ENCODE measurements around the gene TXNDC16. TPM values are rescaled to one million over a fixed set of nuclear protein-coding genes. Genes with fewer than 3 reads are reported as not detected.
"Not testable (repeated sequence)": the region's sequence is repeated elsewhere in the genome, so short reads cannot be mapped to it uniquely, and the experiment has no call there.

The TXNDC16 gene
- total and polyA plus RNA-seq, 5 donors from 2014 or later: 4.3 to 19.5 (median 5.1) TPM

- H3K27ac ChIP-seq (ENCODE audit: insufficient read depth, low read length, poor library complexity, severe bottlenecking): no peak overlapping the region
- no peak overlapping the region for H3K4me3 ChIP-seq (ENCODE audit: low read depth, low read length)
- no peaks in the 10 kb centered on the region for H3K27me3 Mint-ChIP-seq
- H3K4me1 ChIP-seq (ENCODE audit: control insufficient read depth, insufficient read depth, low read length, poor library complexity, severe bottlenecking): no peaks in the 10 kb centered on the region
- no peaks in the 10 kb centered on the region for H3K9me3 ChIP-seq (ENCODE audit: control insufficient read depth in 2 of 2, low read length in 2 of 2)
- H3K27me3 ChIP-seq (ENCODE audit: control insufficient read depth, insufficient read depth, low read length): no peaks in the 10 kb centered on the region
- no peak overlapping the region for H3K4me3 Mint-ChIP-seq
- ATAC-seq (ENCODE audit: low read depth in 2 of 2) (no peak), DNase-seq (no peak)
- H3K27ac Mint-ChIP-seq: no peak overlapping the region
- H3K36me3 Mint-ChIP-seq: peaks cover 17% of the 10 kb centered on the region
- H3K9me3 Mint-ChIP-seq: peaks cover 0 to 2% (median 0%) of the 10 kb centered on the region in 7 donors
- H3K36me3 ChIP-seq (ENCODE audit: control insufficient read depth, insufficient read depth, low read length): peaks cover 11% of the 10 kb centered on the region
- no peaks in the 10 kb centered on the region for H3K4me1 Mint-ChIP-seq
Measured at GRCh38 chr14:52513249-52513648, 39.1 kb downstream of the TXNDC16 start.

GRCh38 chr14:52494444-52494843, 57.9 kb downstream of the TXNDC16 start:
- H3K4me1 ChIP-seq (ENCODE audit: control insufficient read depth, insufficient read depth, low read length, poor library complexity, severe bottlenecking): no peaks in the 10 kb centered on the region
- no peak overlapping the region for H3K4me3 ChIP-seq (ENCODE audit: low read depth, low read length)
- H3K27ac Mint-ChIP-seq: no peak overlapping the region
- no peaks in the 10 kb centered on the region for H3K27me3 Mint-ChIP-seq
- ATAC-seq (ENCODE audit: low read depth in 2 of 2) (no peak), DNase-seq (no peak)
- H3K36me3 ChIP-seq (ENCODE audit: control insufficient read depth, insufficient read depth, low read length): peaks cover 24% of the 10 kb centered on the region
- H3K9me3 ChIP-seq (ENCODE audit: control insufficient read depth in 2 of 2, low read length in 2 of 2): peaks cover 11 to 13% of the 10 kb centered on the region in 2 experiments
- no peak overlapping the region for H3K4me3 Mint-ChIP-seq
- H3K9me3 Mint-ChIP-seq: peaks cover 2 to 20% (median 6%) of the 10 kb centered on the region in 7 donors
- H3K4me1 Mint-ChIP-seq: peaks cover 0 to 5% (median 5%) of the 10 kb centered on the region in 4 donors
- no peak overlapping the region for H3K27ac ChIP-seq (ENCODE audit: insufficient read depth, low read length, poor library complexity, severe bottlenecking)
- no peaks in the 10 kb centered on the region for H3K27me3 ChIP-seq (ENCODE audit: control insufficient read depth, insufficient read depth, low read length)
- H3K36me3 Mint-ChIP-seq: peaks cover 44% of the 10 kb centered on the region

DNA sequence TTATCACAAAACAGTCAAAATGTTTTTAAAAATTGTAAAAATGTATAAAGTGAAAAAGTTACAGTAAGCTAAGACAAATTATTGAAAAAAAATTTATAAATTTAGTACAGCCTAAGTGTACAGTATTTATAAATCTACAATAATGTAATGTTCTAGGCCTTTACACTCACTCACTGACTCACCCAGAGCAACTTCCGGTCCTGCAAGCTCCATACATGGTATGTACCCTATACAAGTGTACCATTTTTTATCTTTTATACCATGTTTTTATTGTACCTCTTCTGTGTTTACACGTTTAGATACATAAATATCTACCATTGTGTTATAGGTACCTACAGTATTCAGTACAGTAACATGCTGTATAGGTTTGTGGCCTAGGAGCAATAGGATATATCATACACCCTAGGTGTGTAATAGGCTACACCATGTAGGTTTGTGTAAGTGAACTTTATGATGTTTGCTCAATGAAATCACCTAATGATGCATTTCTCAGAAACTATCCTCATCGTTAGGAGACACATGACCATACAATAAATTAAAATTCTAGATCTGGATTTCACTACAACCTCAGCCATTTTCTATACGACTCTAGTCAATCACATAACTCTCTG, 66.8 kb downstream of the TXNDC16 start:
- peaks cover 29% of the 10 kb centered on the region for H3K36me3 Mint-ChIP-seq
- ATAC-seq (ENCODE audit: low read depth in 2 of 2) (no peak), DNase-seq (no peak)
- no peak overlapping the region for H3K4me3 ChIP-seq (ENCODE audit: low read depth, low read length)
- H3K4me1 ChIP-seq (ENCODE audit: control insufficient read depth, insufficient read depth, low read length, poor library complexity, severe bottlenecking): no peaks in the 10 kb centered on the region
- no peaks in the 10 kb centered on the region for H3K27me3 ChIP-seq (ENCODE audit: control insufficient read depth, insufficient read depth, low read length)
- no peak overlapping the region for H3K27ac ChIP-seq (ENCODE audit: insufficient read depth, low read length, poor library complexity, severe bottlenecking)
- no peaks in the 10 kb centered on the region for H3K9me3 Mint-ChIP-seq
- no peak overlapping the region for H3K27ac Mint-ChIP-seq
- no peaks in the 10 kb centered on the region for H3K9me3 ChIP-seq (ENCODE audit: control insufficient read depth in 2 of 2, low read length in 2 of 2)
- H3K27me3 Mint-ChIP-seq: no peaks in the 10 kb centered on the region
- H3K4me1 Mint-ChIP-seq: peaks cover 0 to 13% (median 1%) of the 10 kb centered on the region in 4 donors
- no peak overlapping the region for H3K4me3 Mint-ChIP-seq
- peaks cover 11% of the 10 kb centered on the region for H3K36me3 ChIP-seq (ENCODE audit: control insufficient read depth, insufficient read depth, low read length)

DNA sequence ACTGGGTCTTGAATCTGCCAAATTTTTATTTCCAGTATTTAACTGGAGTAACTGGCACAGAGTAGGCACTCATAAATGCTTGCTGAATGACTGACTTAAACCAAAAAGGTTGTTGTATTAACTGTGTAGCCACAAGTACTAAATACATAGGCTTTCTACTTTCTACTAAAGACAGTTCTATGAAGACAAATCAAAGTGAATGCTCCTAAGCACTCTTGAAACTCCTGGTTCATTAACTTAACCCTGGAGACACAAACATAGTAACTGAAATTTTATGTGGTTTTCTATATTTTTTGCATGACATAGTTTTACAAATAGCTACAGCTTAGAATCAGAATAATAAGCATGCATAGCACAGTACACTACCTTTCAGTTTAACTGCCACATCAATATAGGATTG, 70.4 kb downstream of the TXNDC16 start:
- Histone ChIP-seq H3K4me3 (ENCODE audit: low read depth, low read length) (no peak overlapping the region), H3K27ac (ENCODE audit: insufficient read depth, low read length, poor library complexity, severe bottlenecking) (no peak overlapping the region), H3K36me3 (ENCODE audit: control insufficient read depth, insufficient read depth, low read length) (peaks cover 3% of the 10 kb centered on the region), H3K4me1 (ENCODE audit: control insufficient read depth, insufficient read depth, low read length, poor library complexity, severe bottlenecking) (no peaks in the 10 kb centered on the region), H3K9me3 (ENCODE audit: control insufficient read depth in 2 of 2, low read length in 2 of 2) (peaks cover 0 to 2% of the 10 kb centered on the region in 2 experiments), H3K27me3 (ENCODE audit: control insufficient read depth, insufficient read depth, low read length) (no peaks in the 10 kb centered on the region)
- peaks cover 7 to 17% (median 10%) of the 10 kb centered on the region in 4 donors for H3K4me1 Mint-ChIP-seq
- no peak for DNase-seq
- ATAC-seq (ENCODE audit: low read depth in 2 of 2): no peak
- H3K27ac Mint-ChIP-seq: no peak overlapping the region
- H3K36me3 Mint-ChIP-seq: peaks cover 51% of the 10 kb centered on the region
- H3K4me3 Mint-ChIP-seq: no peak overlapping the region
- no peaks in the 10 kb centered on the region for H3K27me3 Mint-ChIP-seq
- H3K9me3 Mint-ChIP-seq: peaks cover 0 to 2% (median 0%) of the 10 kb centered on the region in 7 donors

DNA sequence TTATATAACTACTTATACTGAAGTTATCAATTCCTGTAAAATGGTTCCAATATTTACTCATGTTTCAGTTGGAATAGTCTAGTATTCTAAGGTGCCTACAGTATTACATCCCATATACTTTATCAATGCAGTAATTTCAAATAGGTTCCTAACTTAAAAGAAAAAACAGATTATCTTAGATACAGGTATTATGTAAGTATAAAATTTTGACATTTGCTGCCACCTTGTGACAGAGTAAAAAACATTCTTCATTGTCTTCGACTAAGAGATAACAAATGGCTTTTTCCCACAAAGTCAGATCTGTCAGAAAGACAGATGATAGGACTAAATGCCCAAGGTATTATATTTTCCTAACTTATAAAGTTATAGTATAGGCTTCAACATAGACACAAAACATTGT, 78.7 kb downstream of the TXNDC16 start:
- H3K36me3 Mint-ChIP-seq: peaks cover 29% of the 10 kb centered on the region
- no peaks in the 10 kb centered on the region for H3K27me3 Mint-ChIP-seq
- Histone ChIP-seq H3K36me3 (ENCODE audit: control insufficient read depth, insufficient read depth, low read length) (peaks cover 8% of the 10 kb centered on the region), H3K9me3 (ENCODE audit: control insufficient read depth in 2 of 2, low read length in 2 of 2) (peaks cover 0 to 2% of the 10 kb centered on the region in 2 experiments), H3K27me3 (ENCODE audit: control insufficient read depth, insufficient read depth, low read length) (no peaks in the 10 kb centered on the region), H3K4me3 (ENCODE audit: low read depth, low read length) (no peak overlapping the region), H3K4me1 (ENCODE audit: control insufficient read depth, insufficient read depth, low read length, poor library complexity, severe bottlenecking) (no peaks in the 10 kb centered on the region), H3K27ac (ENCODE audit: insufficient read depth, low read length, poor library complexity, severe bottlenecking) (no peak overlapping the region)
- H3K27ac Mint-ChIP-seq: peak overlapping the region in 1 of 3 donors; percentile 6
- DNase-seq (peak in 2 of 3 donors; percentile 57 to 82), ATAC-seq (ENCODE audit: low read depth in 2 of 2) (peak; percentile 34 to 76)
- peaks cover 22 to 38% (median 31%) of the 10 kb centered on the region in 4 donors for H3K4me1 Mint-ChIP-seq
- no peak overlapping the region for H3K4me3 Mint-ChIP-seq
- H3K9me3 Mint-ChIP-seq: peaks cover 0 to 10% (median 0%) of the 10 kb centered on the region in 7 donors

- no peak for ATAC-seq (ENCODE audit: low read depth in 2 of 2)
- Histone ChIP-seq H3K27me3 (ENCODE audit: control insufficient read depth, insufficient read depth, low read length) (no peaks in the 10 kb centered on the region), H3K9me3 (ENCODE audit: control insufficient read depth in 2 of 2, low read length in 2 of 2) (peaks cover 0 to 2% of the 10 kb centered on the region in 2 experiments), H3K4me1 (ENCODE audit: control insufficient read depth, insufficient read depth, low read length, poor library complexity, severe bottlenecking) (peaks cover 2% of the 10 kb centered on the region), H3K27ac (ENCODE audit: insufficient read depth, low read length, poor library complexity, severe bottlenecking) (no peak overlapping the region), H3K4me3 (ENCODE audit: low read depth, low read length) (no peak overlapping the region), H3K36me3 (ENCODE audit: control insufficient read depth, insufficient read depth, low read length) (peaks cover 8% of the 10 kb centered on the region)
- H3K36me3 Mint-ChIP-seq: peaks cover 25% of the 10 kb centered on the region
- peaks cover 0 to 10% (median 0%) of the 10 kb centered on the region in 7 donors for H3K9me3 Mint-ChIP-seq
- DNase-seq: no peak
- H3K27ac Mint-ChIP-seq: peak overlapping the region in 2 of 3 donors; percentile 6 to 71
- H3K4me3 Mint-ChIP-seq: no peak overlapping the region
- peaks cover 18 to 36% (median 28%) of the 10 kb centered on the region in 4 donors for H3K4me1 Mint-ChIP-seq
- H3K27me3 Mint-ChIP-seq: no peaks in the 10 kb centered on the region
Measured at GRCh38 chr14:52472728-52473127, 79.6 kb downstream of the TXNDC16 start.

DNA sequence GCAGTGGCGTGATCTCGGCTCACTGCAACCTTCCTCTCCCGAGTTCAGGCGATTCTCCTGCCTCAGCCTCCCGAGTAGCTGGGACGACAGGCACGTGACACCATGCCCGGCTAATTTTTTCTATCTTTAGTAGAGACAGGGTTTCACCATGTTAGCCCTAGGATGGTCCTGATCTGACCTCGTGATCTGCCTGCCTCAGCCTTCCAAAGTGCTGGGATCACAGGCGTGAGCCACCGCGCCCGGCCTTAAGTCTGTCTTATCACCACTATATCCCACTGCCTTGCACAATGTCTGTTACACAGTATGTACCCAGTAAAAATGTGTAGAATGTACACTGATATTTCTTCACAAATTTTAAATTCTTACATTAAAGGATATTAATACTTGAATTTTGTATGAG, 80.1 kb downstream of the TXNDC16 start:
- not testable (repeated sequence) for ATAC-seq (ENCODE audit: low read depth in 2 of 2); H3K27me3 ChIP-seq (ENCODE audit: control insufficient read depth, insufficient read depth, low read length); H3K4me1 ChIP-seq (ENCODE audit: control insufficient read depth, insufficient read depth, low read length, poor library complexity, severe bottlenecking); H3K36me3 ChIP-seq (ENCODE audit: control insufficient read depth, insufficient read depth, low read length); H3K27ac ChIP-seq (ENCODE audit: insufficient read depth, low read length, poor library complexity, severe bottlenecking); H3K27me3 Mint-ChIP-seq; H3K4me3 ChIP-seq (ENCODE audit: low read depth, low read length); H3K9me3 ChIP-seq (ENCODE audit: control insufficient read depth in 2 of 2, low read length in 2 of 2); DNase-seq
- H3K36me3 Mint-ChIP-seq: peaks cover 22% of the 10 kb centered on the region
- peak overlapping the region in 2 of 3 donors; percentile 46 to 71 for H3K27ac Mint-ChIP-seq
- H3K4me3 Mint-ChIP-seq: peak overlapping the region in 1 of 4 donors; percentile 27
- H3K4me1 Mint-ChIP-seq: peaks cover 20 to 41% (median 32%) of the 10 kb centered on the region in 4 donors
- H3K9me3 Mint-ChIP-seq: peaks cover 0 to 10% (median 0%) of the 10 kb centered on the region in 7 donors

Data from CD4-positive, CD25-positive, alpha-beta regulatory T cell (primary cell).